Omental fat pad (tissue), 4 donors: ENCODE data around the gene PMEPA1. TPM values are rescaled to one million over a fixed set of nuclear protein-coding genes. Genes with fewer than 3 reads are reported as not detected.

Experiments
- ATAC-seq: fragments of 150-250 bp; one replicate; pipeline ENCODE4 v1.9.1; 2016; ENCODE audit warnings: mild to moderate bottlenecking, moderate library complexity; ENCODE audit not compliant: low FRiP score
- DNase-seq: peaks from one replicate; pipeline ENCODE4 v3.0.0-alpha.2; 2019; ENCODE audit warnings: low spot score
- total RNA-seq, 4 donors: library from RNA; depleted of rRNA; stranded (reverse); fragments of >200 nt; gene quantifications; one replicate each; pipeline ENCODE4 v1.1.0, GENCODE V29; 2016
- TF ChIP-seq, protein P1 (sequence below), 3 donors: fragments of 450-650 bp; IDR thresholded peaks; one replicate each; pipeline ENCODE4 v1.5.1; 2016 to 2017; ENCODE audit warnings: antibody characterized with exemption in 3 of 3, mild to moderate bottlenecking in 3 of 3, moderate library complexity in 2 of 3

The PMEPA1 gene
- total RNA-seq, 4 donors from 2014 or later, result 10.4 to 42.7 (median 18.9) TPM

DNA sequence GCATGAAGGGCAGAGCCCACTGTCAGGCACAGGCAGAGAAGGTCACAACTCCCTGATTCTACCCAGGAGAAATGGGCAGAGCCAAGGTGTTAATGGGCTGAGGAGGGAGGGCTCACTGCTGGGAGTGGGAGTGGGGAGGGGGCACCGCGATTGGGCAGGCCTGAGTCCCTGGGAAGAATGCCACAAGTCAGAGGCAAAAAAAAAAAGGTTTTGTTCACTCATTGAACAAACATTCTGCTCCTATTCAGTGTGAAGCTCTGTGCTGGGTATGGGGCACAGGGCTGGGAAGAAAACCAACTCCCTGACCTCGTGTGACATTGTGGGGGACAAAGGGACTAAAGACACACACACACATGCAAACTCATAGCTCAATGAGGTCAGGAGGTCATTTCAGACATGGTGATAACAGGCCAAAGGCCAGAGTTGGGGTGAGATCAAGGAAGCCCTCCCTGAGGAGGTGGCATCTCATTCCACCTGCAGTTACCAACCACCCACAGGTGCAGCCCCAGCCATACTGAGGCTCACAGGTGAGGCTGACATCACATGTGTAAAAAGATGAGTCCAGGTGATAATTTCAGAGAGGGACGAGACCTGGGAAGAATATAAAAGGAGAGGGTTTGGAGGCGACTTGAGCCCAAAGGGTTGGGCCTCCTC is 3.2 kb upstream of the PMEPA1 start:
- DNase-seq (no peak), ATAC-seq (no peak)
- TF ChIP-seq, protein P1, sequence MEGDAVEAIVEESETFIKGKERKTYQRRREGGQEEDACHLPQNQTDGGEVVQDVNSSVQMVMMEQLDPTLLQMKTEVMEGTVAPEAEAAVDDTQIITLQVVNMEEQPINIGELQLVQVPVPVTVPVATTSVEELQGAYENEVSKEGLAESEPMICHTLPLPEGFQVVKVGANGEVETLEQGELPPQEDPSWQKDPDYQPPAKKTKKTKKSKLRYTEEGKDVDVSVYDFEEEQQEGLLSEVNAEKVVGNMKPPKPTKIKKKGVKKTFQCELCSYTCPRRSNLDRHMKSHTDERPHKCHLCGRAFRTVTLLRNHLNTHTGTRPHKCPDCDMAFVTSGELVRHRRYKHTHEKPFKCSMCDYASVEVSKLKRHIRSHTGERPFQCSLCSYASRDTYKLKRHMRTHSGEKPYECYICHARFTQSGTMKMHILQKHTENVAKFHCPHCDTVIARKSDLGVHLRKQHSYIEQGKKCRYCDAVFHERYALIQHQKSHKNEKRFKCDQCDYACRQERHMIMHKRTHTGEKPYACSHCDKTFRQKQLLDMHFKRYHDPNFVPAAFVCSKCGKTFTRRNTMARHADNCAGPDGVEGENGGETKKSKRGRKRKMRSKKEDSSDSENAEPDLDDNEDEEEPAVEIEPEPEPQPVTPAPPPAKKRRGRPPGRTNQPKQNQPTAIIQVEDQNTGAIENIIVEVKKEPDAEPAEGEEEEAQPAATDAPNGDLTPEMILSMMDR (IDR thresholded peaks at IDR 0.05), result no peak

- TF ChIP-seq, protein P1 (IDR thresholded peaks at IDR 0.05), result no peak
- ATAC-seq (no peak), DNase-seq (no peak)
Observed at GRCh38 chr20:57712341-57712740, 2.5 kb upstream of the PMEPA1 start.

- ATAC-seq (no peak), DNase-seq (no peak)
- TF ChIP-seq, protein P1 (IDR thresholded peaks at IDR 0.05), result no peak
Observed at GRCh38 chr20:57711826-57712225, 2.0 kb upstream of the PMEPA1 start.

DNA sequence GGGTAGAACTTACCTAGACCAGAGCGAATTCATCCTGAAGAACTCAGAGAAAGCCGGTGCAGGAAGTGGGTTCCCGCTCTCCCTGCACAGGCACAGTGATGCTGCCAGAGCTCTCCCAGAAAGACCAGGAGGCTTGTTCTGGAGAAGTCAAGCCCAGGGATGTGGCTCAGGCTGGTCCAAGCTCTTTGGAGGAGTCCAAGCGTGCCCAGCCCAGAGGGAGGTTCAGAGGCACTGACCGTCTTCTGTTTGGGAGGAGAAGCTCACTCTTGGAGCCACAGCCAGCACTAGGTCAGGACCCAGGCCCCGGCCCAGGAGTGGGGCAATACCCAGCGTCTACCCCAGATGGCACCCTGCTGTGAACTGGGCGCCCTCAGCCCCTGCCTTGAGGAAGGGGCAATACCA is 1.5 kb upstream of the PMEPA1 start:
- DNase-seq (no peak), ATAC-seq (no peak)
- TF ChIP-seq, protein P1 (IDR thresholded peaks at IDR 0.05), result no peak

GRCh38 chr20:57710841-57711240 is 1.0 kb upstream of the PMEPA1 start:
- ATAC-seq (no peak), DNase-seq (no peak)
- TF ChIP-seq, protein P1 (IDR thresholded peaks at IDR 0.05), result no peak

GRCh38 chr20:57708694-57709673 is 831 bp downstream of the PMEPA1 start:
- TF ChIP-seq, protein P1 (IDR thresholded peaks at IDR 0.05), result no peak
- peak; percentile 2 for ATAC-seq
- no peak for DNase-seq
